HepG2 (cell line): ENCODE measurements around the gene SHF. TPM values are rescaled to one million over a fixed set of nuclear protein-coding genes. Genes with fewer than 3 reads are reported as not detected.

Source experiments
- ATF5 ChIP-seq: sonication (generic); formaldehyde crosslinking; IDR thresholded peaks from 2 replicates; pipeline ENCODE4 v1.4.0; 2020; ENCODE audit warnings: mild to moderate bottlenecking, low read depth, missing genetic modification reagents
- CERS6 ChIP-seq: sonication (generic); formaldehyde crosslinking; IDR thresholded peaks from 2 replicates; pipeline ENCODE4 v1.5.0; 2020; ENCODE audit warnings: missing genetic modification reagents
- HOXD1 ChIP-seq: sonication (generic); formaldehyde crosslinking; IDR thresholded peaks from 2 replicates; pipeline ENCODE4 v1.5.0; 2020; ENCODE audit warnings: missing genetic modification reagents
- KDM1A ChIP-seq: IDR thresholded peaks from 2 replicates; pipeline ENCODE4 v1.6.1; 2016; ENCODE audit warnings: missing compliant biosample characterization
- KDM5B ChIP-seq: sonication (generic); formaldehyde crosslinking; IDR thresholded peaks from 2 replicates; pipeline ENCODE4 v1.4.0; 2020; ENCODE audit warnings: missing genetic modification reagents, mild to moderate bottlenecking, borderline replicate concordance
- KLF9 ChIP-seq: IDR thresholded peaks from 2 replicates; pipeline ENCODE4 v1.6.1; 2016; ENCODE audit warnings: low read depth
- MAX ChIP-seq: IDR thresholded peaks from 2 replicates; pipeline ENCODE4 v1.6.1; 2012; ENCODE audit warnings: inconsistent platforms
- NR2C2 ChIP-seq: sonication (generic); formaldehyde crosslinking; IDR thresholded peaks from 2 replicates; pipeline ENCODE4 v1.4.0; 2020; ENCODE audit warnings: missing genetic modification reagents, mild to moderate bottlenecking, moderate library complexity, borderline replicate concordance
- PHF5A ChIP-seq: IDR thresholded peaks from one replicate; pipeline ENCODE4 v1.6.1; 2018; ENCODE audit warnings: low read depth, missing genetic modification reagents; ENCODE audit not compliant: unreplicated experiment
- TARDBP ChIP-seq: sonication (generic); formaldehyde crosslinking; IDR thresholded peaks from 2 replicates; pipeline ENCODE4 v1.8.0; 2022; ENCODE audit warnings: mild to moderate bottlenecking, missing genetic modification reagents
- TBX3 ChIP-seq: fragments of 450-650 bp; IDR thresholded peaks from 2 replicates; pipeline ENCODE4 v1.6.1; 2017; ENCODE audit warnings: antibody characterized with exemption, mild to moderate bottlenecking, inconsistent platforms, borderline replicate concordance
- YEATS4 ChIP-seq: sonication (generic); formaldehyde crosslinking; IDR thresholded peaks from 2 replicates; pipeline ENCODE4 v1.4.0; 2020; ENCODE audit warnings: missing genetic modification reagents, borderline replicate concordance
- ZBTB2 ChIP-seq: sonication (generic); formaldehyde crosslinking; IDR thresholded peaks from 2 replicates; pipeline ENCODE4 v1.8.0; 2022; ENCODE audit warnings: low read depth, missing genetic modification reagents
- ZEB1 ChIP-seq: IDR thresholded peaks from 2 replicates; pipeline ENCODE4 v1.6.1; 2012; ENCODE audit warnings: mild to moderate bottlenecking, low read depth, inconsistent platforms; ENCODE audit not compliant: insufficient replicate concordance
- ZFP82 ChIP-seq: sonication (generic); formaldehyde crosslinking; IDR thresholded peaks from 2 replicates; pipeline ENCODE4 v1.5.1; 2020; ENCODE audit warnings: mild to moderate bottlenecking, missing genetic modification reagents, borderline replicate concordance
- ZNF382 ChIP-seq: sonication (generic); formaldehyde crosslinking; IDR thresholded peaks from 2 replicates; pipeline ENCODE4 v1.5.0; 2020; ENCODE audit warnings: missing genetic modification reagents, mild to moderate bottlenecking, borderline replicate concordance
- ZNF577 ChIP-seq: sonication (generic); formaldehyde crosslinking; IDR thresholded peaks from 2 replicates; pipeline ENCODE4 v1.4.0; 2020; ENCODE audit warnings: mild to moderate bottlenecking, low read depth, missing genetic modification reagents, borderline replicate concordance
- ZNF580 ChIP-seq: IDR thresholded peaks from 2 replicates; pipeline ENCODE4 v1.6.1; 2016; ENCODE audit warnings: low read depth, borderline replicate concordance
- ZNF605 ChIP-seq: sonication (generic); formaldehyde crosslinking; IDR thresholded peaks from 2 replicates; pipeline ENCODE4 v1.8.0; 2022; ENCODE audit warnings: mild to moderate bottlenecking, missing genetic modification reagents
- ZNF639 ChIP-seq: conservative IDR thresholded peaks from 2 replicates; pipeline ENCODE4 v1.6.1; 2018; ENCODE audit warnings: missing genetic modification reagents
- ZNF713 ChIP-seq: sonication (generic); formaldehyde crosslinking; IDR thresholded peaks from 2 replicates; pipeline ENCODE4 v1.4.0; 2020; ENCODE audit warnings: mild to moderate bottlenecking, missing genetic modification reagents
- ZNF766 ChIP-seq: sonication (generic); formaldehyde crosslinking; IDR thresholded peaks from 2 replicates; pipeline ENCODE4 v1.5.0; 2020; ENCODE audit warnings: missing genetic modification reagents, borderline replicate concordance
- polyA plus RNA-seq, 8 experiments: library from polyadenylated mRNA; depleted of rRNA in 3 of 8; stranded (reverse) in 7 of 8; unstranded in 1 of 8; fragments of >200 nt; fragmentation: Illumina TruSeq in 4 of 8; extraction: Trizol in 4 of 8; gene quantifications; 2 replicates each; pipeline versions ENCODE4 v1.2.1 to v1.2.3, GENCODE V29; 2011 to 2016; ENCODE audit warnings: low read depth in 4 of 8, missing spikeins in 1 of 8, mixed read lengths in 1 of 8; ENCODE audit not compliant: insufficient read depth in 1 of 8
- total RNA-seq, 5 experiments: library from RNA; depleted of rRNA; stranded (reverse); fragments of >200 nt; fragmentation: Illumina TruSeq; extraction: Trizol; gene quantifications; 2 replicates each; pipeline ENCODE4 v1.2.3, GENCODE V29; 2016; ENCODE audit warnings: low read depth in 1 of 5

The SHF gene
- total and polyA plus RNA-seq, 2 of the 13 experiments (the other 11 are each of a cell fraction or from before 2014, with no cell fraction given): 20.9 to 25.5 TPM

- TF ChIP-seq ZBTB2 (CRISPR knock-in tag) (no peak), KDM5B (CRISPR knock-in tag) (peak; percentile 35; the same call in 1 of the 2 replicates), KLF9 (no peak), CERS6 (CRISPR knock-in tag) (no peak), ATF5 (no peak), ZNF713 (CRISPR knock-in tag) (no peak), ZNF766 (CRISPR knock-in tag) (no peak), ZFP82 (CRISPR knock-in tag) (no peak), PHF5A (CRISPR knock-in tag) (no peak), NR2C2 (CRISPR knock-in tag) (peak; percentile 96), ZNF382 (CRISPR knock-in tag) (no peak), ZNF605 (peak; percentile 75; the same call in 1 of the 2 replicates), KDM1A (CRISPR knock-in tag) (peak; percentile 20; the same call in 1 of the 2 replicates), ZNF577 (CRISPR knock-in tag) (no peak), ZNF580 (0 out of 2 replicates have a peak, but pooled peaks have one; percentile 21), ZEB1 (no peak), YEATS4 (CRISPR knock-in tag) (peak; percentile 23; the same call in 1 of the 2 replicates), MAX (peak; percentile 53; the same call in 1 of the 2 replicates), TBX3 (no peak), HOXD1 (CRISPR knock-in tag) (0 out of 2 replicates have a peak, but pooled peaks have one; percentile 25), ZNF639 (CRISPR knock-in tag) (no peak), TARDBP (CRISPR knock-in tag) (0 out of 2 replicates have a peak, but pooled peaks have one; percentile 40)
Measured at GRCh38 chr15:45186771-45187577, 792 bp downstream of the SHF start (continued).
